ENCODE data around the gene SNU13.
"Not testable (repeated sequence)": the region's sequence is repeated elsewhere in the genome, so short reads cannot be mapped to it uniquely, and the experiment has no call there.

SNU13 gene

GRCh38 chr22:41638748-41639147 is 49.9 kb downstream of the SNU13 start:
- peaks cover 7% of the 10 kb centered on the region for H3K4me1 Mint-ChIP-seq
- H3K36me3 Mint-ChIP-seq (ENCODE audit: low read depth), result peaks cover 71% of the 10 kb centered on the region
- ATAC-seq (no peak), DNase-seq (no peak)
- no peaks in the 10 kb centered on the region for H3K9me3 Mint-ChIP-seq
- H3K27ac Mint-ChIP-seq, result no peak overlapping the region
- no peaks in the 10 kb centered on the region for H3K27me3 Mint-ChIP-seq
- no peak overlapping the region for H3K4me3 Mint-ChIP-seq

- no peaks in the 10 kb centered on the region for H3K27me3 Mint-ChIP-seq
- DNase-seq, result no peak
- no peak overlapping the region for H3K4me3 Mint-ChIP-seq
- no peak overlapping the region for H3K27ac Mint-ChIP-seq
- peaks cover 69% of the 10 kb centered on the region for H3K36me3 Mint-ChIP-seq (ENCODE audit: low read depth)
- no peaks in the 10 kb centered on the region for H3K9me3 Mint-ChIP-seq
- H3K4me1 Mint-ChIP-seq, result peaks cover 7% of the 10 kb centered on the region
- ATAC-seq, result no peak
These were observed 50.5 kb downstream of the SNU13 start for GRCh38 chr22:41638124-41638523.

- not testable (repeated sequence) for DNase-seq, H3K27ac Mint-ChIP-seq, H3K27me3 Mint-ChIP-seq, H3K4me3 Mint-ChIP-seq, H3K4me1 Mint-ChIP-seq, ATAC-seq, H3K9me3 Mint-ChIP-seq
- H3K36me3 Mint-ChIP-seq (ENCODE audit: low read depth), result peaks cover 67% of the 10 kb centered on the region
These were observed 51.0 kb downstream of the SNU13 start for GRCh38 chr22:41637623-41638022.

GRCh38 chr22:41636467-41636866 is 52.2 kb downstream of the SNU13 start:
- no peak overlapping the region for H3K27ac Mint-ChIP-seq
- H3K36me3 Mint-ChIP-seq (ENCODE audit: low read depth), result peaks cover 63% of the 10 kb centered on the region
- no peak for ATAC-seq
- no peak for DNase-seq
- peaks cover under 1% of the 10 kb centered on the region for H3K4me1 Mint-ChIP-seq
- H3K27me3 Mint-ChIP-seq, result no peaks in the 10 kb centered on the region
- no peaks in the 10 kb centered on the region for H3K9me3 Mint-ChIP-seq
- H3K4me3 Mint-ChIP-seq, result no peak overlapping the region

GRCh38 chr22:41634610-41635009 is 54.1 kb downstream of the SNU13 start:
- H3K36me3 Mint-ChIP-seq (ENCODE audit: low read depth), result peaks cover 59% of the 10 kb centered on the region
- H3K9me3 Mint-ChIP-seq, H3K4me1 Mint-ChIP-seq, DNase-seq, H3K4me3 Mint-ChIP-seq, ATAC-seq, H3K27ac Mint-ChIP-seq, H3K27me3 Mint-ChIP-seq: not testable (repeated sequence)

GRCh38 chr22:41631615-41632014 is 57.1 kb downstream of the SNU13 start:
- not testable (repeated sequence) for H3K4me1 Mint-ChIP-seq, ATAC-seq, H3K9me3 Mint-ChIP-seq, DNase-seq, H3K4me3 Mint-ChIP-seq, H3K27ac Mint-ChIP-seq, H3K27me3 Mint-ChIP-seq
- peaks cover 67% of the 10 kb centered on the region for H3K36me3 Mint-ChIP-seq (ENCODE audit: low read depth)

- H3K4me3 Mint-ChIP-seq, H3K9me3 Mint-ChIP-seq, H3K4me1 Mint-ChIP-seq, H3K27ac Mint-ChIP-seq, H3K27me3 Mint-ChIP-seq, ATAC-seq, DNase-seq: not testable (repeated sequence)
- peaks cover 63% of the 10 kb centered on the region for H3K36me3 Mint-ChIP-seq (ENCODE audit: low read depth)
These were observed 57.6 kb downstream of the SNU13 start for GRCh38 chr22:41631115-41631514.

- H3K9me3 Mint-ChIP-seq, result no peaks in the 10 kb centered on the region
- no peak overlapping the region for H3K27ac Mint-ChIP-seq
- no peak overlapping the region for H3K4me3 Mint-ChIP-seq
- no peak for DNase-seq
- H3K36me3 Mint-ChIP-seq (ENCODE audit: low read depth), result peaks cover 62% of the 10 kb centered on the region
- peaks cover 3% of the 10 kb centered on the region for H3K27me3 Mint-ChIP-seq
- H3K4me1 Mint-ChIP-seq, result peaks cover 29% of the 10 kb centered on the region
- no peak for ATAC-seq
These were observed 63.1 kb downstream of the SNU13 start for GRCh38 chr22:41625577-41625976.
